GM23338 (cell line): Measurements from ENCODE around the gene GRAMD4. TPM values are rescaled to one million over a fixed set of nuclear protein-coding genes. Genes with fewer than 3 reads are reported as not detected.

Source experiments
- ATAC-seq: fragments of 200-7000 bp; cut with Tn5 transposase; 3 replicates; pipeline ENCODE4 v1.9.1; 2020
- DNase-seq: peaks from one replicate; pipeline ENCODE4 v3.0.0-alpha.2; 2015; ENCODE audit warnings: low spot score
- H2AFZ ChIP-seq: fragments of 200-600 bp; sonication (generic); 2 replicates; pipeline ENCODE4 v1.8.0; 2016; ENCODE audit warnings: antibody characterized with exemption, mild to moderate bottlenecking, moderate library complexity
- H3F3A ChIP-seq: fragments of 200-600 bp; sonication (generic); replicated peaks from 2 replicates; pipeline ENCODE4 v1.8.0; 2017; ENCODE audit warnings: antibody characterized with exemption, mixed run types, low read depth
- H3K27ac ChIP-seq: fragments of 200-600 bp; sonication (generic); 2 replicates; pipeline ENCODE4 v1.6.1; 2016; ENCODE audit warnings: low read depth
- H3K27me3 ChIP-seq: fragments of 200-600 bp; sonication (generic); 2 replicates; pipeline ENCODE4 v1.8.0; 2016; ENCODE audit warnings: mild to moderate bottlenecking, mixed run types, moderate library complexity; ENCODE audit not compliant: insufficient read depth
- H3K36me3 ChIP-seq: fragments of 200-600 bp; sonication (generic); 2 replicates; pipeline ENCODE4 v1.8.0; 2016; ENCODE audit warnings: mild to moderate bottlenecking; ENCODE audit not compliant: insufficient read depth
- H3K4me1 ChIP-seq: fragments of 200-600 bp; sonication (generic); 2 replicates; pipeline ENCODE4 v1.8.0; 2016; ENCODE audit warnings: mild to moderate bottlenecking, moderate library complexity; ENCODE audit not compliant: insufficient read depth
- H3K4me2 ChIP-seq: fragments of 200-600 bp; sonication (generic); 2 replicates; pipeline ENCODE4 v1.7.1; 2017; ENCODE audit warnings: mixed run types
- H3K4me3 ChIP-seq: fragments of 200-600 bp; sonication (generic); 2 replicates; pipeline ENCODE4 v1.6.1; 2016; ENCODE audit warnings: mixed run types
- H3K79me2 ChIP-seq: fragments of 200-600 bp; sonication (generic); replicated peaks from 2 replicates; pipeline ENCODE4 v1.8.0; 2017; ENCODE audit warnings: mild to moderate bottlenecking; ENCODE audit not compliant: insufficient read depth
- H3K9me2 ChIP-seq: fragments of 200-600 bp; sonication (generic); 2 replicates; pipeline ENCODE4 v1.8.0; 2017; ENCODE audit not compliant: insufficient read depth
- H4K20me1 ChIP-seq: fragments of 200-600 bp; sonication (generic); replicated peaks from 2 replicates; pipeline ENCODE4 v1.8.0; 2017; ENCODE audit warnings: mild to moderate bottlenecking; ENCODE audit not compliant: insufficient read depth
- H3K27ac Mint-ChIP-seq: 2 replicates; pipeline ENCODE4 v1.8.0; 2020; ENCODE audit warnings: inconsistent platforms, mild to moderate bottlenecking, moderate library complexity, mixed read lengths
- H3K27me3 Mint-ChIP-seq: 3 replicates; pipeline ENCODE4 v1.8.0; 2022; ENCODE audit warnings: low read depth, mild to moderate bottlenecking, moderate library complexity, mixed read lengths, inconsistent platforms; ENCODE audit not compliant: insufficient read depth, poor library complexity
- H3K36me3 Mint-ChIP-seq: 3 replicates; pipeline ENCODE4 v1.8.0; 2021; ENCODE audit warnings: low read depth, mild to moderate bottlenecking, inconsistent platforms, moderate library complexity, mixed read lengths
- H3K4me1 Mint-ChIP-seq: 3 replicates; pipeline ENCODE4 v1.8.0; 2020; ENCODE audit warnings: mild to moderate bottlenecking, inconsistent platforms, mixed read lengths
- H3K4me3 Mint-ChIP-seq: 3 replicates; pipeline ENCODE4 v1.8.0; 2021; ENCODE audit warnings: moderate library complexity, mild to moderate bottlenecking, inconsistent platforms, mixed read lengths
- H3K9me3 Mint-ChIP-seq: 3 replicates; pipeline ENCODE4 v1.8.0; 2020; ENCODE audit warnings: moderate library complexity, mild to moderate bottlenecking, inconsistent platforms, mixed read lengths
- CTCF ChIP-seq, 2 experiments: fragments of 200-600 bp in 1 of 2; sonication (generic) in 1 of 2; conservative IDR thresholded peaks; 2 replicates each; pipeline versions ENCODE4 v1.5.1 to v1.6.1; 2016 to 2017; ENCODE audit warnings: antibody characterized with exemption in 2 of 2, low read depth in 2 of 2, mild to moderate bottlenecking in 2 of 2, moderate library complexity in 1 of 2
- EZH2 ChIP-seq: fragments of 200-600 bp; sonication (generic); IDR thresholded peaks from one replicate; pipeline ENCODE4 v1.8.0; 2017; ENCODE audit warnings: antibody characterized with exemption, mild to moderate bottlenecking, low read depth; ENCODE audit not compliant: unreplicated experiment
- JUNB ChIP-seq: IDR thresholded peaks from one replicate; pipeline ENCODE4 v1.6.1; 2016; ENCODE audit warnings: antibody characterized with exemption; ENCODE audit not compliant: unreplicated experiment
- NANOG ChIP-seq: IDR thresholded peaks from 2 replicates; pipeline ENCODE4 v1.6.1; 2016; ENCODE audit warnings: antibody characterized with exemption, borderline replicate concordance
- POLR2AphosphoS5 ChIP-seq: IDR thresholded peaks from 2 replicates; pipeline ENCODE4 v1.6.1; 2016; ENCODE audit warnings: antibody characterized with exemption, low read depth
- STAT1 ChIP-seq: IDR thresholded peaks from one replicate; pipeline ENCODE4 v1.6.1; 2016; ENCODE audit warnings: antibody characterized with exemption; ENCODE audit not compliant: unreplicated experiment
- ZNF331 ChIP-seq: fragments of 250-450 bp; sonication (Bioruptor Pico); IDR thresholded peaks from 2 replicates; pipeline ENCODE4 v1.5.0; 2020; ENCODE audit warnings: low read depth, mild to moderate bottlenecking, moderate library complexity
- polyA plus RNA-seq: library from polyadenylated mRNA; unstranded; fragments of >200 nt; fragmentation: Nextera tagmentation; extraction: Ambion mirVana; gene quantifications from 2 replicates; pipeline ENCODE4 v1.2.1, GENCODE V29; 2016
- total RNA-seq: library from RNA; depleted of rRNA; stranded (reverse); fragments of >200 nt; shearing (Covaris generic); gene quantifications from 2 replicates; pipeline ENCODE4 v1.2.3, GENCODE V29; 2014
- TF ChIP-seq, protein P1 (sequence below): fragments of 250-450 bp; sonication (Bioruptor Pico); IDR thresholded peaks from 2 replicates; pipeline ENCODE4 v1.5.0; 2020; ENCODE audit warnings: mild to moderate bottlenecking, moderate library complexity

Gene GRAMD4
- total and polyA plus RNA-seq, 2 experiments from 2014 or later: 2.7 to 81.8 TPM

DNA sequence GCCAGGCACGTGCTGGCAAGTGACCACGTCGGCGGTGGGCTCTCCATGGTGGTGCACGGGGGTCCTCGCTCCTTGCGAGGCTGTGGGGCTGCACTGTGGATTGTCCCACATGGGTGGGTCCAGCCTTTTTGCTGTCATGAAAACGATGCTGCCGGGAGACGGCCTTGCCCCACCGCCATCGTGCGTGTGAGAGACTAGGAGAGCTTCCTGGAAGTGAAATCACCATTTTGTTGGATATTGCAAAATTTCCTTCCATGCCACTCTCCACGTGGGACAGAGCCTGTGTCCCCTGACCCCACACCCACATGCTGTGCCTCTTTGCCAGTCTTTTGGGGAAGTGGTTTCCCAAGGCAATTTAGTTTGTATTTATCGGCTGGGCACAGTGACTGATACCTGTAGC lies 18.2 kb upstream of the GRAMD4 start (continued):
- TF ChIP-seq, protein P1, sequence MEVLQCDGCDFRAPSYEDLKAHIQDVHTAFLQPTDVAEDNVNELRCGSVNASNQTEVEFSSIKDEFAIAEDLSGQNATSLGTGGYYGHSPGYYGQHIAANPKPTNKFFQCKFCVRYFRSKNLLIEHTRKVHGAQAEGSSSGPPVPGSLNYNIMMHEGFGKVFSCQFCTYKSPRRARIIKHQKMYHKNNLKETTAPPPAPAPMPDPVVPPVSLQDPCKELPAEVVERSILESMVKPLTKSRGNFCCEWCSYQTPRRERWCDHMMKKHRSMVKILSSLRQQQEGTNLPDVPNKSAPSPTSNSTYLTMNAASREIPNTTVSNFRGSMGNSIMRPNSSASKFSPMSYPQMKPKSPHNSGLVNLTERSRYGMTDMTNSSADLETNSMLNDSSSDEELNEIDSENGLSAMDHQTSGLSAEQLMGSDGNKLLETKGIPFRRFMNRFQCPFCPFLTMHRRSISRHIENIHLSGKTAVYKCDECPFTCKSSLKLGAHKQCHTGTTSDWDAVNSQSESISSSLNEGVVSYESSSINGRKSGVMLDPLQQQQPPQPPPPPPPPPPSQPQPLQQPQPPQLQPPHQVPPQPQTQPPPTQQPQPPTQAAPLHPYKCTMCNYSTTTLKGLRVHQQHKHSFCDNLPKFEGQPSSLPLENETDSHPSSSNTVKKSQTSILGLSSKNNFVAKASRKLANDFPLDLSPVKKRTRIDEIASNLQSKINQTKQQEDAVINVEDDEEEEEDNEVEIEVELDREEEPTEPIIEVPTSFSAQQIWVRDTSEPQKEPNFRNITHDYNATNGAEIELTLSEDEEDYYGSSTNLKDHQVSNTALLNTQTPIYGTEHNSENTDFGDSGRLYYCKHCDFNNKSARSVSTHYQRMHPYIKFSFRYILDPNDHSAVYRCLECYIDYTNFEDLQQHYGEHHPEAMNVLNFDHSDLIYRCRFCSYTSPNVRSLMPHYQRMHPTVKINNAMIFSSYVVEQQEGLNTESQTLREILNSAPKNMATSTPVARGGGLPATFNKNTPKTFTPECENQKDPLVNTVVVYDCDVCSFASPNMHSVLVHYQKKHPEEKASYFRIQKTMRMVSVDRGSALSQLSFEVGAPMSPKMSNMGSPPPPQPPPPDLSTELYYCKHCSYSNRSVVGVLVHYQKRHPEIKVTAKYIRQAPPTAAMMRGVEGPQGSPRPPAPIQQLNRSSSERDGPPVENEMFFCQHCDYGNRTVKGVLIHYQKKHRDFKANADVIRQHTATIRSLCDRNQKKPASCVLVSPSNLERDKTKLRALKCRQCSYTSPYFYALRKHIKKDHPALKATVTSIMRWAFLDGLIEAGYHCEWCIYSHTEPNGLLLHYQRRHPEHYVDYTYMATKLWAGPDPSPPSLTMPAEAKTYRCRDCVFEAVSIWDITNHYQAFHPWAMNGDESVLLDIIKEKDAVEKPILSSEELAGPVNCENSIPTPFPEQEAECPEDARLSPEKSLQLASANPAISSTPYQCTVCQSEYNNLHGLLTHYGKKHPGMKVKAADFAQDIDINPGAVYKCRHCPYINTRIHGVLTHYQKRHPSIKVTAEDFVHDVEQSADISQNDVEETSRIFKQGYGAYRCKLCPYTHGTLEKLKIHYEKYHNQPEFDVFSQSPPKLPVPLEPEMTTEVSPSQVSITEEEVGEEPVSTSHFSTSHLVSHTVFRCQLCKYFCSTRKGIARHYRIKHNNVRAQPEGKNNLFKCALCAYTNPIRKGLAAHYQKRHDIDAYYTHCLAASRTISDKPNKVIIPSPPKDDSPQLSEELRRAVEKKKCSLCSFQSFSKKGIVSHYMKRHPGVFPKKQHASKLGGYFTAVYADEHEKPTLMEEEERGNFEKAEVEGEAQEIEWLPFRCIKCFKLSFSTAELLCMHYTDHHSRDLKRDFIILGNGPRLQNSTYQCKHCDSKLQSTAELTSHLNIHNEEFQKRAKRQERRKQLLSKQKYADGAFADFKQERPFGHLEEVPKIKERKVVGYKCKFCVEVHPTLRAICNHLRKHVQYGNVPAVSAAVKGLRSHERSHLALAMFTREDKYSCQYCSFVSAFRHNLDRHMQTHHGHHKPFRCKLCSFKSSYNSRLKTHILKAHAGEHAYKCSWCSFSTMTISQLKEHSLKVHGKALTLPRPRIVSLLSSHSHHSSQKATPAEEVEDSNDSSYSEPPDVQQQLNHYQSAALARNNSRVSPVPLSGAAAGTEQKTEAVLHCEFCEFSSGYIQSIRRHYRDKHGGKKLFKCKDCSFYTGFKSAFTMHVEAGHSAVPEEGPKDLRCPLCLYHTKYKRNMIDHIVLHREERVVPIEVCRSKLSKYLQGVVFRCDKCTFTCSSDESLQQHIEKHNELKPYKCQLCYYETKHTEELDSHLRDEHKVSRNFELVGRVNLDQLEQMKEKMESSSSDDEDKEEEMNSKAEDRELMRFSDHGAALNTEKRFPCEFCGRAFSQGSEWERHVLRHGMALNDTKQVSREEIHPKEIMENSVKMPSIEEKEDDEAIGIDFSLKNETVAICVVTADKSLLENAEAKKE (CRISPR knock-in tag): no peak
- TF ChIP-seq JUNB (no peak), ZNF331 (CRISPR knock-in tag) (no peak), CTCF (conservative IDR thresholded peaks at IDR 0.05; ENCODE audit: low read depth in 2 of 2) (no peak), POLR2AphosphoS5 (no peak), EZH2 (no peak), NANOG (no peak), STAT1 (no peak)

DNA sequence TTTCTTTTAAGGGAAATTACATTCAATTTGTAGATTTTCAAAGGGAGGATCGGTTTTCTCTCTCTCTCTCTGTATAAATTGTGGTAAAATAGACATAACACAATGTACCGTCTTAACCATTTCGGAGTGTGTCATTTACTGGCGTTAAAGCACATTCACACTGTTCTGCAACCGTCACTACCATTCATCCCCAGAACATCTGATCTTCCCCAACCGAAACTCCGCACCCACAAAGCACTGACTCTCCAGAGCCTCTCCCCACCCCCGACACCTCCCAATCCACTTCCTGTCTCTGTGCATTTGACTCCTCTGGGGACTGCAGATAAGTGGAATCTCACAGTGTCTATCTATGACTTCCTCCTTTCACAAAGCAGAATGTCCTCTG lies 15.9 kb upstream of the GRAMD4 start:
- H3K79me2 ChIP-seq: peaks cover 5% of the 10 kb centered on the region; the same call in 1 of the 2 replicates
- no peak overlapping the region for H3K4me3 ChIP-seq
- H4K20me1 ChIP-seq: peaks cover 7% of the 10 kb centered on the region; the same call in 1 of the 2 replicates
- no peaks in the 10 kb centered on the region; the same call in 2 of the 3 replicates for H3K36me3 Mint-ChIP-seq
- TF ChIP-seq EZH2 (no peak), STAT1 (no peak), NANOG (no peak)
- ATAC-seq (no peak), DNase-seq (no peak)
- no peak overlapping the region for H2AFZ ChIP-seq
- no peaks in the 10 kb centered on the region for H3K9me3 Mint-ChIP-seq
- H3K27me3 Mint-ChIP-seq: peaks cover 5% of the 10 kb centered on the region
- H3K27ac Mint-ChIP-seq: no peak overlapping the region
- no peaks in the 10 kb centered on the region for H3F3A ChIP-seq
- H3K4me2 ChIP-seq: no peak overlapping the region
- no peaks in the 10 kb centered on the region for H3K9me2 ChIP-seq
- H3K36me3 ChIP-seq: no peaks in the 10 kb centered on the region
- H3K4me3 Mint-ChIP-seq: no peak overlapping the region
- no peak overlapping the region for H3K27ac ChIP-seq
- H3K27me3 ChIP-seq: no peaks in the 10 kb centered on the region
- peaks cover 9% of the 10 kb centered on the region for H3K4me1 Mint-ChIP-seq
- no peaks in the 10 kb centered on the region for H3K4me1 ChIP-seq
